ENCODE results near the gene SMIM24. TPM values are rescaled to one million over a fixed set of nuclear protein-coding genes. Genes with fewer than 3 reads are reported as not detected.

The SMIM24 gene
- total RNA-seq, result 0.46 TPM

DNA sequence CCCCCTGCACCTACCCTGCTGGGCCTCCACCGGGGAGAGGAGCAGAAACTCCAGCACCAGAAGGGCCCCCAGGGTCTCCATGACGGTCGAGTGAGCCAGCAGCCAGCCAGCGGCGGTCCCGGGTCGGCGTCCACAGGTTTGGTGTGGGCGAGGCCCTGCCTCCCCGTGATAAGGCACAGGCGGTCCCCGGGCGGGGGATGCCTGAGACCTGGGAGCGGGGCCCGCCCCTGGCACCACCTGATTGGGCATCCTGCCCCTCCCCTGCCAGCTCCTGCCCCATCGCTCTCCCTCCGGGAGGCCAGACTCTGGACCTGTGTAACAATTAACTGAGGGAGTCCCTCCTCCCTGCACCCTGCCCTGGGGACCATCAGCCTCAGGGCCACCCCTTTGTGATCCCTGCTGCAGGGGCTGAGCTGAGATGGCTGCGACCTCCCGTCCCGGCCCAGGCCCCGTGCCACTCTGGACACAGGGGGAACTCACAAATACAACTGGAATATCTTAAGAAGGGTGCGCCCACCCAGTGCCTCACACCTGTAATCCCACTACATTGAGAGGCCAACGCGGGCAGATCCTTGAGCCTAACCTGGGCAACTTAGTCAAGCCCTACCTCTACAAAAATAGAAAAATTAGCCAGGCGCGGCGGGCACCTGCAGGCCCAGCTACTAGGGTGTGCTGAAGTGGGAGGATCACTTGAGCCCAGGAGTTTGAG is at the start of gene SMIM24:
TSS of gene SMIM24 (minus strand) at position 143 of the 709 bp plus-strand sequence. CDS start at position 81, 62 bp downstream.

DNA sequence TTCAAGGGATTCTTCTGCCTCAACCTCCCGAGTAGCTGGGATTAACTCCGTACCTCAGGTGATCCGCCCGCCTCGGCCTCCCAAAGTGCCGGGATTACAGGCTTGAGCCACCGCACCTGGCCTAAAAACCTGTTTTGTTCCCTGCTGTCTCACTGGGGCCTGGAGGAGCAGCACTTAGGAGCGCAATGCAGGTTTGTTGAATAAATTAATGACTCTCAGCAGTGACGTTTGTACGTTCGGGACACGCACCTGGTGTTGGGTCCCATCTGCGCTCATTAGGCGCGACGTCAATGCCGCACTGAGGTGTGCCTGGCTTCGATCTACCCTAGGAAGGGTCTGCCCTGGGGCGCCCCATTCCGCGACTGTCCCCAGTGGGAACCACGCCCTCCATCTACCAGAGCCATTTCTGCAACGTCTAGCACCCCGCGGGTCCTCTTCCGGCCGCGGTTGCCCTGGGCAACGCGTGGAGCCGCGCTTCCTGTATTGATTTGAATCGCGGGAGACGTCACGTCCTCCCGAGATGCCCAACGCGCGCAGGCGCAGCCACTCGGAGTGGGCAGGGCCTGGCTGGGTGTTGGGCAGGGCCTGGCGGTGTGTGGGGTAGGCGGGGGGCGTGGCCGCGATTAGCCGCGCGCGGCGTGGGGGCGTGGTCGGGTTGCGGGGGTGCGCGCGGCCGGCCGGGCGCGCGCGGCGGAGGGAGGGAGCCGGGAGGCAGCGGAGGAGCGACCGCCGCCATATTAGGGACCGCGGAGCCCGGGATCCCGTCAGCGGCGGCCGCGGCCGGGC is 25.5 kb upstream of the SMIM24 start, which contains the start of gene FZR1:
TSS of gene FZR1 (plus strand) at position 714 of the 786 bp plus-strand sequence. CDS start 16,679 bp downstream, outside the sequence.

GRCh38 chr19:3500429-3501101 is 20.2 kb upstream of the SMIM24 start, which contains the start of gene DOHH:
TSS of gene DOHH (minus strand) at chr19:3500674. CDS start at chr19:3496814, 3,860 bp downstream.

DNA sequence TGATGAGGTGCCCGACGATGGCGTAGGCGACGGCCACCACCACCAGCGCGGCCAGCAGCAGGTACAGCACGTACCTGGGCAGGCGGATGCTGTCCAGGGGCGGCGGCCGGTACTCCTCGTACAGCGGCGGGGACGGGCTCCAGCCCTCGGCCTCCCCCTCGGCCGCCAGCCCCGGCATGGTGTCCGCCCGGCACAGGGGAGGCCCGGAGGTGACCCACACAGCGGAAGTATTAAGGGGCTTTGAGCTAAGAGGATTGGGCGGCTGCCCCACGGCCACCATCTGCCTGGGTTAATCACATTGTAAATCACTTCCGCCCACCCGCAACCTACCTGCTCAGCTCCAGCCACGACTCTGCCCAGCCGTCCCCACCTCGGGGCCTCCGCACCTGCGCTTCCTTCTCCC is 2.9 kb upstream of the SMIM24 start, which contains the start of gene SMIM44:
TSS of gene SMIM44 (minus strand) at position 216 of the 403 bp plus-strand sequence. CDS start at position 178, 38 bp downstream.

Small RNA genes lying within 50 kb of the gene (small RNA-seq; reads per million reads assigned to genes)
- gene RF00212, result not detected

Other genes with a start within 250 kb of the SMIM24 start
- 2.8 TPM for gene NFIC, start 113.9 kb downstream of the SMIM24 start, total RNA-seq
- gene SMIM44, start 2.9 kb upstream of the SMIM24 start, total RNA-seq, result not detected
- gene DOHH, start 20.1 kb upstream of the SMIM24 start, total RNA-seq, result 9.5 TPM
- 46.4 TPM for gene FZR1, start 25.8 kb upstream of the SMIM24 start, total RNA-seq
- gene TEKTIP1, start 58.6 kb upstream of the SMIM24 start, total RNA-seq, result not detected
- 38.5 TPM for gene MFSD12, start 77.1 kb upstream of the SMIM24 start, total RNA-seq
- 20.8 TPM for gene HMG20B, start 92.4 kb upstream of the SMIM24 start, total RNA-seq
- 0.23 TPM for gene GIPC3, start 105.0 kb upstream of the SMIM24 start, total RNA-seq
- 1.4 TPM for gene TBXA2R, start 126.3 kb upstream of the SMIM24 start, total RNA-seq
- 16.6 TPM for gene CACTIN, start 146.3 kb upstream of the SMIM24 start, total RNA-seq
- 27.9 TPM for gene PIP5K1C, start 219.9 kb upstream of the SMIM24 start, total RNA-seq
- 1.2 TPM for gene TJP3, start 227.9 kb upstream of the SMIM24 start, total RNA-seq